PC-3 (cell line): ENCODE data around the gene SHROOM4.

ENCODE experiments used
- CTCF ChIP-seq: fragments of 300-600 bp; sonication (generic); conservative IDR thresholded peaks from 2 replicates; pipeline ENCODE4 v1.5.1; 2017; ENCODE audit warnings: antibody characterized with exemption, low read depth, mild to moderate bottlenecking, low read length
- EZH2 ChIP-seq: fragments of 300-600 bp; sonication (generic); IDR thresholded peaks from one replicate; pipeline ENCODE4 v1.6.1; 2017; ENCODE audit warnings: antibody characterized with exemption, mild to moderate bottlenecking, low read length; ENCODE audit not compliant: unreplicated experiment
- EZH2phosphoT487 ChIP-seq: fragments of 300-600 bp; sonication (generic); IDR thresholded peaks from 2 replicates; pipeline ENCODE4 v1.6.1; 2018; ENCODE audit warnings: mild to moderate bottlenecking, antibody characterized with exemption, low read length, borderline replicate concordance

GRCh38 chrX:50677789-50678188 is 136.2 kb downstream of the SHROOM4 start:
- no peak for TF ChIP-seq CTCF
- TF ChIP-seq EZH2 = no peak
- no peak for TF ChIP-seq EZH2phosphoT487
